GM12878 (cell line): ENCODE results near the gene CRB2. TPM values are rescaled to one million over a fixed set of nuclear protein-coding genes. Genes with fewer than 3 reads are reported as not detected.

ENCODE experiments used
- ATAC-seq: fragments of 200-7000 bp; cut with Tn5 transposase; 3 replicates; pipeline ENCODE4 v1.9.1; 2020; ENCODE audit warnings: mild to moderate bottlenecking, moderate library complexity
- Bru-seq: library from RNA; stranded (reverse); fragments of 400-500 nt; gene quantifications from one replicate; lab custom pipeline; 2021; lab: Mats Ljungman, UMichigan
- BruChase-seq, 2 experiments: library from RNA; stranded (reverse); fragments of 400-500 nt; gene quantifications; one replicate each; lab custom pipeline; 2021; lab: Mats Ljungman, UMichigan
- BruUV-seq: library from RNA; stranded (reverse); fragments of 400-500 nt; replicated peaks from 2 replicates; lab custom pipeline; 2021; lab: Mats Ljungman, UMichigan
- CTCF ChIA-PET: fragments of 300-600 bp; sonication (Branson Sonifier 250); formaldehyde crosslinking; extraction: SDS; loops from one replicate; lab custom pipeline; 2021; ENCODE audit warnings: inconsistent platforms; lab: Yijun Ruan, JAX
- POLR2A ChIA-PET: fragments of 350-600 bp; formaldehyde crosslinking; extraction: SDS; loops from one replicate; lab custom pipeline; 2021; ENCODE audit warnings: inconsistent platforms; lab: Charles Lee
- RAD21 ChIA-PET: fragments of 300-600 bp; sonication (Branson Sonifier 250); formaldehyde crosslinking; loops from one replicate; lab custom pipeline; 2023; ENCODE audit warnings: antibody characterized with exemption; ENCODE audit not compliant: unreplicated experiment; lab: Charles Lee
- SMC1A ChIA-PET: fragments of 300-600 bp; sonication (Branson Sonifier 250); formaldehyde crosslinking; loops from one replicate; lab custom pipeline; 2023; ENCODE audit not compliant: unreplicated experiment, uncharacterized antibody; lab: Charles Lee
- DNase-seq: peaks from one replicate; pipeline ENCODE4 v3.0.0-alpha.2; 2011; ENCODE audit warnings: low read depth, low spot score
- FAIRE-seq: peaks from 3 replicates; lab custom pipeline; 2011; peaks lifted over from hg19 to GRCh38; lab: Jason Lieb, UNC
- H2AFZ ChIP-seq: 2 replicates; pipeline ENCODE4 v1.6.0; 2011; ENCODE audit warnings: low read depth, low read length, control low read depth; ENCODE audit not compliant: control insufficient read depth
- H3K27ac ChIP-seq: 2 replicates; pipeline ENCODE4 v1.5.1; 2011; ENCODE audit warnings: control low read depth; ENCODE audit not compliant: control insufficient read depth, insufficient read depth
- H3K27me3 ChIP-seq, 2 experiments: replicated peaks in 1 of 2; 2 replicates each; pipeline versions ENCODE4 v1.6.0 to v1.6.1; 2011; ENCODE audit warnings: low read length in 1 of 2; ENCODE audit not compliant: control insufficient read depth in 2 of 2, insufficient read depth in 2 of 2
- H3K36me3 ChIP-seq, 2 experiments: 2 replicates each; pipeline ENCODE4 v1.5.1; 2011; ENCODE audit warnings: low read length in 1 of 2; ENCODE audit not compliant: control insufficient read depth in 2 of 2, insufficient read depth in 2 of 2
- H3K4me1 ChIP-seq: 2 replicates; pipeline ENCODE4 v1.6.1; 2011; ENCODE audit warnings: mild to moderate bottlenecking, low read length, moderate library complexity, mixed read lengths; ENCODE audit not compliant: control insufficient read depth, insufficient read depth
- H3K4me2 ChIP-seq: 2 replicates; pipeline ENCODE4 v1.6.0; 2011; ENCODE audit warnings: control low read depth; ENCODE audit not compliant: control insufficient read depth, insufficient read depth
- H3K4me3 ChIP-seq: fragments of 200-600 bp; sonication (generic); 2 replicates; pipeline ENCODE4 v1.5.1; 2016
- H3K79me2 ChIP-seq: 2 replicates; pipeline ENCODE4 v1.6.0; 2011; ENCODE audit warnings: low read length; ENCODE audit not compliant: control insufficient read depth, insufficient read depth
- H3K9ac ChIP-seq: 2 replicates; pipeline ENCODE4 v1.8.0; 2011; ENCODE audit warnings: low read length, control low read depth, mixed read lengths; ENCODE audit not compliant: control insufficient read depth, insufficient read depth
- H3K9me3 ChIP-seq: replicated peaks from 3 replicates; pipeline ENCODE4 v1.5.1; 2011; ENCODE audit warnings: mild to moderate bottlenecking, low read length; ENCODE audit not compliant: control insufficient read depth, insufficient read depth
- H4K20me1 ChIP-seq: 2 replicates; pipeline ENCODE4 v1.6.0; 2011; ENCODE audit not compliant: control insufficient read depth, insufficient read depth
- BHLHE40 ChIP-seq, 2 experiments: fragments of 450-650 bp in 1 of 2; IDR thresholded peaks; 2 replicates each; pipeline ENCODE4 v1.6.1; 2011 to 2017; ENCODE audit warnings: low read depth in 2 of 2, borderline replicate concordance in 1 of 2, improper control_type of control experiment in 1 of 2, low read length in 1 of 2, mild to moderate bottlenecking in 1 of 2
- BRCA1 ChIP-seq: IDR thresholded peaks from 2 replicates; pipeline ENCODE4 v1.6.1; 2011; ENCODE audit warnings: low read depth, low read length, improper control_type of control experiment
- ESRRA ChIP-seq: IDR thresholded peaks from 2 replicates; pipeline ENCODE4 v1.6.1; 2012; ENCODE audit warnings: mild to moderate bottlenecking, low read length, improper control_type of control experiment
- ETV6 ChIP-seq, 2 experiments: fragments of 450-650 bp in 1 of 2; IDR thresholded peaks in 1 of 2; conservative IDR thresholded peaks in 1 of 2; 2 replicates each; pipeline ENCODE4 v1.6.1; 2014; ENCODE audit warnings: antibody characterized with exemption in 1 of 2, borderline replicate concordance in 1 of 2, low read depth in 1 of 2, mild to moderate bottlenecking in 1 of 2, moderate library complexity in 1 of 2
- MTA3 ChIP-seq: IDR thresholded peaks from 2 replicates; pipeline ENCODE4 v1.6.1; 2012; ENCODE audit warnings: low read length, inconsistent platforms, borderline replicate concordance
- NR2C1 ChIP-seq: fragments of 450-650 bp; IDR thresholded peaks from 2 replicates; pipeline ENCODE4 v1.6.1; 2017; ENCODE audit warnings: antibody characterized with exemption, mild to moderate bottlenecking, moderate library complexity
- RUNX3 ChIP-seq: IDR thresholded peaks from 2 replicates; pipeline ENCODE4 v1.6.1; 2012; ENCODE audit warnings: low read length, inconsistent platforms
- SMARCA5 ChIP-seq: fragments of 450-650 bp; IDR thresholded peaks from 2 replicates; pipeline ENCODE4 v1.6.1; 2017; ENCODE audit warnings: mild to moderate bottlenecking
- WGBS: methylation state at CpG from one replicate; pipeline ENCODE4 v1.1.6; 2016; ENCODE audit warnings: low lambda C conversion rate; ENCODE audit not compliant: insufficient replicate concordance, insufficient coverage; ENCODE audit errors: missing lambda C conversion rate; 5-methylcytosine and 5-hydroxymethylcytosine counted together
- in situ Hi-C: fragments of 300-500 bp; cut with MboI; formaldehyde crosslinking; loops from 9 replicates; pipeline ENCODE4 v1.14.3; 2018; ENCODE audit warnings: mixed read lengths
- intact Hi-C: fragments of 100-400 bp; cut with micrococcal nuclease; formaldehyde crosslinking; loops from one replicate; pipeline ENCODE4 v1.14.2; 2022; ENCODE audit not compliant: unreplicated experiment
- long read RNA-seq, 2 experiments: library from polyadenylated mRNA; unstranded; transcript quantifications; one replicate each; pipeline ENCODE4 v2.0.0, GENCODE V29; 2019 to 2020
- polyA minus RNA-seq, 3 experiments: library from RNA; depleted of rRNA, polyadenylated mRNA; stranded (reverse); fragments of >200 nt; gene quantifications; 2 replicates each; pipeline ENCODE4 v1.2.3, GENCODE V29; 2011
- polyA plus RNA-seq, 11 experiments: library from polyadenylated mRNA; depleted of rRNA in 4 of 11; unstranded in 6 of 11; stranded (reverse) in 5 of 11; fragments of >200 nt; fragmentation: Nextera tagmentation in 4 of 11; fragmentation: Illumina TruSeq in 1 of 11; extraction: Ambion mirVana in 4 of 11; extraction: Trizol in 1 of 11; gene quantifications; 1 replicate in 1 of 11; 2 replicates in 10 of 11; pipeline versions ENCODE4 v1.2.1 to v1.2.3, GENCODE V29; 2011 to 2016; ENCODE audit warnings: inconsistent platforms in 2 of 11, missing spikeins in 2 of 11, low read depth in 1 of 11
- total RNA-seq, 4 experiments: library from RNA; depleted of rRNA in 3 of 4; stranded (reverse); fragments of >200 nt in 3 of 4; fragmentation: Illumina TruSeq in 1 of 4; extraction: Trizol in 1 of 4; gene quantifications; 2 replicates each; pipeline versions ENCODE4 v1.2.1 to v1.2.3, GENCODE V29; 2013 to 2021
- TF ChIP-seq, protein P1 (sequence below): fragments of 150-350 bp; IDR thresholded peaks from 2 replicates; pipeline ENCODE4 v1.6.1; 2014; ENCODE audit warnings: mild to moderate bottlenecking, low read depth, low read length

The CRB2 gene
- 0.51 and 1.2 TPM in 2 replicates for total RNA-seq (2013; cell fraction: nucleolus; rRNA removed)
- 0.23 and 0.33 TPM in 2 replicates for total RNA-seq (2014; rRNA removed)
- total RNA-seq (2014; rRNA removed; fragmentation: Illumina TruSeq; extraction: Trizol) = 0.27 and 0.28 TPM in 2 replicates
- total RNA-seq (2021) = 0.69 and 0.80 TPM in 2 replicates
- 0.16 TPM for polyA plus RNA-seq (2011; ENCODE audit: low read depth)
- 0.01 TPM in 2 replicates for polyA plus RNA-seq (2011; rRNA removed)
- polyA plus RNA-seq (2011; cell fraction: cytosol; rRNA removed) = 0.04 and 0.08 TPM in 2 replicates
- 0.25 and 0.26 TPM in 2 replicates for polyA plus RNA-seq (2011; cell fraction: nucleus; rRNA removed)
- polyA plus RNA-seq (2012) = 0.48 and 0.51 TPM in 2 replicates
- 0.08 and 0.10 TPM in 2 replicates for polyA plus RNA-seq (2014; fragmentation: Illumina TruSeq; extraction: Trizol)
- polyA plus RNA-seq (2014; fragmentation: Nextera tagmentation; extraction: Ambion mirVana) = not detected
- 0.38 and 0.47 TPM in 2 replicates for polyA plus RNA-seq (2014; rRNA removed)
- polyA plus RNA-seq (2016; fragmentation: Nextera tagmentation; extraction: Ambion mirVana) = under 1 TPM in 1 of 2 experiments, not detected in 1; 0.15 TPM
- 0.07 and 0.10 TPM in 2 replicates for polyA minus RNA-seq (2011; rRNA and poly(A)+ RNA removed)
- polyA minus RNA-seq (2011; cell fraction: cytosol; rRNA and poly(A)+ RNA removed) = not detected in 2 replicates
- polyA minus RNA-seq (2011; cell fraction: nucleus; rRNA and poly(A)+ RNA removed) = 0.10 and 0.12 TPM in 2 replicates
- percentile 20 among the genes with signal in this experiment for Bru-seq, nascent RNA
- BruChase-seq, experiment 1, labeled RNA remaining after a 6-hour chase = percentile 20 among the genes with signal in this experiment
- BruChase-seq, experiment 2, labeled RNA remaining after a 2-hour chase = percentile 15 among the genes with signal in this experiment
- long read RNA-seq, experiment 1 = 0 reads
- long read RNA-seq, experiment 2 = 0 reads

DNA sequence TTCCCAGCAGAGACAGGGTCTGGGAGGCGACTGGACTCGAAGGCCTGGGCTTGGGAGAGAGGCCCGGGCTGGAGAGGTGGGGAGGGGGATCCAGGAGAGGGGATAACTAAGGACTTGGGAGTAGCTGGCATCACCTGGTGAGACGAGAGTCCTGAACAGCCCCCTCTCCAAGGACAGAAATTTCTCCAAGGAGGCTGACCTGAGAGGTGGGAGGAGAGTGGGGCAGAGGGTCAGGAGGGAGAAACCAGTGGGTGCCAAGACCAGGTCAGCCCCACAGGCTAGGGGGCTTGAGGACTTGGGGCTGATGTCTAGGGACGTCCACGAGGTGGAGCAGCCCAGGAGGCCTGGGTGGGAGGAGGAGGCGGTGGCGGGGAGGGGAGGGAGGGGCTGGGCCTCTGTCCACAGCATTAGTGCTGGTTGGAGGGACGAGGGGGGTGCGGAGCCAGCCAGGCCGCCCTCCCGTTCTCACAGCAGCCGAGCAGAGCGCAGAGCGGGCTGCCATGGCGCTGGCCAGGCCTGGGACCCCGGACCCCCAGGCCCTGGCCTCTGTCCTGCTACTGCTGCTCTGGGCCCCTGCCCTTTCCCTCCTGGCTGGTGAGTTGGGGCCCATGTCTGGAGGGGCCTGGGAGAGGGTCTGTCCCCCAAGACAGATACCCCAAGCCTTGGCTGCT is at the start of gene CRB2:
Gene CRB2, plus strand, starts transcription at position 437 of the 671 bp plus-strand sequence. Its CDS starts 64 bp downstream, at position 501.
- Histone ChIP-seq H4K20me1 (no peaks in the 10 kb centered on the region), H3K9me3 (no peaks in the 10 kb centered on the region), H3K9ac (no peak within 1 kb of the TSS), H3K4me2 (no peak within 1 kb of the TSS), H3K27me3 (no peaks in the 10 kb centered on the region; a peak in 1 of 4 replicates), H3K4me1 (peaks cover 17% of the 10 kb centered on the region), H2AFZ (no peak within 1 kb of the TSS), H3K27ac (no peak within 1 kb of the TSS), H3K79me2 (no peaks in the 10 kb centered on the region), H3K36me3 (no peaks in the 10 kb centered on the region), H3K4me3 (no peak within 1 kb of the TSS)
- ATAC-seq = no peak
- RAD21 ChIA-PET = interaction anchor here (0.8 to 3.1 kb wide), 5 partner anchors 11 to 684 kb away, joined by 3 to 17 read pairs (median 5); no protein-coding TSS in a partner anchor
- FAIRE-seq = no peak
- SMC1A ChIA-PET = interaction anchor here (0.7 to 3.5 kb wide), 4 partner anchors 12 to 280 kb away, joined by 3 to 21 read pairs (median 4); no protein-coding TSS in a partner anchor
- 47% methylated on average over 12 of the region's 17 CpGs for WGBS
- TF ChIP-seq MTA3 (no peak), ESRRA (no peak), BRCA1 (no peak), ETV6 (conservative IDR thresholded peaks at IDR 0.05 in 1 of 2, IDR thresholded peaks at IDR 0.05 in 1 of 2; ENCODE audit: borderline replicate concordance in 1 of 2, low read depth in 1 of 2) (no peak), RUNX3 (no peak), SMARCA5 (no peak), BHLHE40 (IDR thresholded peaks at IDR 0.05; ENCODE audit: borderline replicate concordance in 1 of 2, low read depth in 2 of 2, low read length in 1 of 2) (no peak), NR2C1 (no peak)
- TF ChIP-seq, protein P1, sequence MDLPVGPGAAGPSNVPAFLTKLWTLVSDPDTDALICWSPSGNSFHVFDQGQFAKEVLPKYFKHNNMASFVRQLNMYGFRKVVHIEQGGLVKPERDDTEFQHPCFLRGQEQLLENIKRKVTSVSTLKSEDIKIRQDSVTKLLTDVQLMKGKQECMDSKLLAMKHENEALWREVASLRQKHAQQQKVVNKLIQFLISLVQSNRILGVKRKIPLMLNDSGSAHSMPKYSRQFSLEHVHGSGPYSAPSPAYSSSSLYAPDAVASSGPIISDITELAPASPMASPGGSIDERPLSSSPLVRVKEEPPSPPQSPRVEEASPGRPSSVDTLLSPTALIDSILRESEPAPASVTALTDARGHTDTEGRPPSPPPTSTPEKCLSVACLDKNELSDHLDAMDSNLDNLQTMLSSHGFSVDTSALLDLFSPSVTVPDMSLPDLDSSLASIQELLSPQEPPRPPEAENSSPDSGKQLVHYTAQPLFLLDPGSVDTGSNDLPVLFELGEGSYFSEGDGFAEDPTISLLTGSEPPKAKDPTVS = no peak
- intact Hi-C loops (loop anchor here (10.0 kb wide), 1 partner anchor 361 kb away; no protein-coding TSS in a partner anchor), in situ Hi-C loops (loop anchor here (10.0 kb wide), 1 partner anchor 891 kb away; no protein-coding TSS in a partner anchor)
- POLR2A ChIA-PET = interaction anchor here (1.5 kb wide), 1 partner anchor 24 kb away, joined by 3 read pairs; no protein-coding TSS in a partner anchor
- CTCF ChIA-PET = interaction anchor here (0.7 to 4.3 kb wide), 7 partner anchors 11 to 381 kb away, joined by 3 to 58 read pairs (median 6); no protein-coding TSS in a partner anchor
- BruUV-seq = no TSS peak
- DNase-seq = no peak
